Caco-2 (cell line): ENCODE measurements around the gene NKAPL. TPM values are rescaled to one million over a fixed set of nuclear protein-coding genes. Genes with fewer than 3 reads are reported as not detected.
A peak's percentile ranks its signal among the peaks of the same experiment; 100 is the strongest.

Source experiments
- BruUV-seq: library from RNA; stranded (reverse); fragments of 400-500 nt; replicated peaks from 2 replicates; lab custom pipeline; 2021; lab: Mats Ljungman, UMichigan
- CTCF ChIA-PET: fragments of 300-600 bp; sonication (Branson Sonifier 250); formaldehyde crosslinking; loops from one replicate; lab custom pipeline; 2022; ENCODE audit warnings: antibody characterized with exemption; lab: Charles Lee
- POLR2A ChIA-PET: fragments of 300-600 bp; sonication (Branson Sonifier 250); formaldehyde crosslinking; loops from one replicate; lab custom pipeline; 2022; ENCODE audit warnings: antibody characterized with exemption; lab: Charles Lee
- DNase-seq, 2 experiments: peaks; one replicate each; pipeline versions ENCODE4 v3.0.0 to v3.0.0-alpha.2; 2020 to 2022
- H3K27me3 ChIP-seq: replicated peaks from 2 replicates; pipeline ENCODE4 v1.6.0; 2011; ENCODE audit warnings: low read length; ENCODE audit not compliant: control insufficient read depth, insufficient read depth
- H3K36me3 ChIP-seq: 2 replicates; pipeline ENCODE4 v1.5.1; 2011; ENCODE audit warnings: low read length; ENCODE audit not compliant: control insufficient read depth, insufficient read depth
- H3K4me1 ChIP-seq: fragments of 250-450 bp; sonication (Bioruptor Pico); 2 replicates; pipeline ENCODE4 v1.5.1; 2020; ENCODE audit warnings: mild to moderate bottlenecking
- H3K4me3 ChIP-seq: 2 replicates; pipeline ENCODE4 v1.5.1; 2011; ENCODE audit warnings: low read depth, mild to moderate bottlenecking, control low read depth, low read length
- H3K9me3 ChIP-seq: fragments of 250-450 bp; sonication (Bioruptor Pico); 2 replicates; pipeline ENCODE4 v1.5.1; 2020; ENCODE audit warnings: mild to moderate bottlenecking, moderate library complexity
- H3K27ac Mint-ChIP-seq: one replicate; pipeline ENCODE4 v1.8.0; 2022; ENCODE audit warnings: mixed read lengths; ENCODE audit not compliant: unreplicated experiment
- H3K27me3 Mint-ChIP-seq: one replicate; pipeline ENCODE4 v1.8.0; 2022; ENCODE audit warnings: mixed read lengths; ENCODE audit not compliant: insufficient read depth, unreplicated experiment
- H3K36me3 Mint-ChIP-seq: one replicate; pipeline ENCODE4 v1.8.0; 2022; ENCODE audit warnings: mild to moderate bottlenecking, mixed read lengths; ENCODE audit not compliant: insufficient read depth, unreplicated experiment
- H3K4me1 Mint-ChIP-seq: one replicate; pipeline ENCODE4 v1.8.0; 2022; ENCODE audit warnings: low read depth, mixed read lengths; ENCODE audit not compliant: unreplicated experiment
- H3K4me3 Mint-ChIP-seq: one replicate; pipeline ENCODE4 v1.8.0; 2022; ENCODE audit warnings: mild to moderate bottlenecking, moderate library complexity, mixed read lengths; ENCODE audit not compliant: unreplicated experiment
- H3K9me3 Mint-ChIP-seq: one replicate; pipeline ENCODE4 v1.8.0; 2022; ENCODE audit warnings: mixed read lengths; ENCODE audit not compliant: unreplicated experiment
- CTCF ChIP-seq, 2 experiments: fragments of 200-600 bp in 1 of 2; IDR thresholded peaks; 1 replicate in 1 of 2; 2 replicates in 1 of 2; pipeline versions ENCODE4 v1.5.1 to v1.8.0; 2011 to 2022; ENCODE audit warnings: antibody characterized with exemption in 1 of 2, control low read depth in 1 of 2, inconsistent platforms in 1 of 2, low read depth in 1 of 2, low read length in 1 of 2, mild to moderate bottlenecking in 1 of 2, moderate library complexity in 1 of 2; ENCODE audit not compliant: insufficient read depth in 1 of 2, severe bottlenecking in 1 of 2, unreplicated experiment in 1 of 2
- intact Hi-C: fragments of 100-400 bp; cut with micrococcal nuclease; formaldehyde crosslinking; loops from one replicate; pipeline ENCODE4 v1.10.0; 2022; ENCODE audit not compliant: unreplicated experiment
- total RNA-seq: library from RNA; stranded (reverse); gene quantifications from 2 replicates; pipeline ENCODE4 v1.2.3, GENCODE V29; 2022

Gene NKAPL
- total RNA-seq, 1 experiment from 2014 or later = not detected

DNA sequence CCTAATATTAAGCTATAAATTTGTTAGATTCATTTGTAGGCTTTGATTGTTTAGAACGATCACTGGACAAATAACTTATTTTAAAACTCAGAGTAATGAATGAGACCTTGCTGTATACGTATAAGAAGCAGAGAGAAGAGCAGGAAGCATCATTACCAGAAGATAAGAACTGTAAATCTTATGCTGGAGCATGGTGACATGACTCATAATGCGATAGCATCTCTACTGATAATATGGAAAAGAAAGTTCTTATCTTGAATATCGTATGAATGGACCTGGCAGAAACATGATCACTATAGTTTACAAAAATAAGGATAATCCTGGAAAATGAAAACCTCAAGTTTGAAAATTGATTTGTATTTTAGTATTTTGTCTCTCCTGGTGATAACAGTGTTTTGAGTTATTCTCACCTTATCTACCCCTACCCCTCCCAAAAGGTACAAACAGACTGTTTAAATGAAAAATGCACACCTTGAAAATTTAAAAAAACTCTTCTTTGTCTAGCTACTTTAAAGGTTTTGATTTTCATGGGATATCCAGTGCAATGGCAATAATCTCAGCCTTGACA is 5.8 kb downstream of the NKAPL start:
- CTCF ChIA-PET = no interaction called here
- H3K4me1 Mint-ChIP-seq = no peaks in the 10 kb centered on the region
- no peaks in the 10 kb centered on the region for H3K9me3 Mint-ChIP-seq
- BruUV-seq = no TSS peak
- H3K4me1 ChIP-seq = peaks cover 15% of the 10 kb centered on the region
- no peaks in the 10 kb centered on the region for H3K36me3 Mint-ChIP-seq
- intact Hi-C loops = no loop called here
- H3K27me3 ChIP-seq = no peaks in the 10 kb centered on the region
- no peak overlapping the region for H3K4me3 Mint-ChIP-seq
- DNase-seq = no peak
- H3K36me3 ChIP-seq = no peaks in the 10 kb centered on the region
- H3K27ac Mint-ChIP-seq = no peak overlapping the region
- POLR2A ChIA-PET = no interaction called here
- H3K4me3 ChIP-seq = no peak overlapping the region
- TF ChIP-seq CTCF (IDR thresholded peaks at IDR 0.05; ENCODE audit: insufficient read depth in 1 of 2, low read depth in 1 of 2, low read length in 1 of 2, severe bottlenecking in 1 of 2, unreplicated experiment in 1 of 2) = no peak
- H3K27me3 Mint-ChIP-seq = peaks cover 5% of the 10 kb centered on the region
- no peaks in the 10 kb centered on the region for H3K9me3 ChIP-seq

DNA sequence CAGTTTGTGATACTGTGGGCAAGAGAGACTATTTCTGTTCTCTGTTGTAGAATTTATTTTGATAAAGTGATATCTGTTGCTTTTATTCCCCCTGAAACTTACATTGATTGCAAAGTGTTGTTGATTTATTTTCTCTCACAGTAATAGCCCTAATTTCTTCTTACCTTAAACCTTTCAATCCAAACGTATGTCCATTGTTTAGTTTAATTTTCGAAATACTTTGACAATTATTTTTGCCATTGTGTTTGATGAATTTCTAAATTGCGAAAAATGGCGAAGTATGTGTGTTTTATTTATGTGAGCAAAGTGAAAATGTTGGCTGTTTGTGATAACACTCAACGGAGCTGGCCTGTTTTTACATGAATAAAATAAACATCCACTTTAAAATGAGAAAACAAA is 7.5 kb downstream of the NKAPL start:
- BruUV-seq = no TSS peak
- Mint-ChIP-seq H3K4me1 (no peaks in the 10 kb centered on the region), H3K9me3 (no peaks in the 10 kb centered on the region), H3K4me3 (no peak overlapping the region), H3K27me3 (no peaks in the 10 kb centered on the region), H3K36me3 (no peaks in the 10 kb centered on the region), H3K27ac (no peak overlapping the region)
- intact Hi-C loops = no loop called here
- Histone ChIP-seq H3K36me3 (no peaks in the 10 kb centered on the region), H3K27me3 (no peaks in the 10 kb centered on the region), H3K4me1 (peaks cover 15% of the 10 kb centered on the region), H3K9me3 (no peaks in the 10 kb centered on the region), H3K4me3 (peak overlapping the region; percentile 57)
- POLR2A ChIA-PET = interaction anchor here (0.9 to 1.7 kb wide), 5 partner anchors 14 to 125 kb away, joined by 4 to 13 read pairs (median 5); partner anchors contain the start of genes PGBD1, ZKSCAN4, ZKSCAN8 and ZSCAN31
- DNase-seq = no peak
- TF ChIP-seq CTCF (IDR thresholded peaks at IDR 0.05; ENCODE audit: insufficient read depth in 1 of 2, low read depth in 1 of 2, low read length in 1 of 2, severe bottlenecking in 1 of 2, unreplicated experiment in 1 of 2) = no peak
- CTCF ChIA-PET = interaction anchor here (1.2 to 1.7 kb wide), 4 partner anchors 14 to 117 kb away, joined by 3 to 9 read pairs (median 6); partner anchors contain the start of gene ZKSCAN4

DNA sequence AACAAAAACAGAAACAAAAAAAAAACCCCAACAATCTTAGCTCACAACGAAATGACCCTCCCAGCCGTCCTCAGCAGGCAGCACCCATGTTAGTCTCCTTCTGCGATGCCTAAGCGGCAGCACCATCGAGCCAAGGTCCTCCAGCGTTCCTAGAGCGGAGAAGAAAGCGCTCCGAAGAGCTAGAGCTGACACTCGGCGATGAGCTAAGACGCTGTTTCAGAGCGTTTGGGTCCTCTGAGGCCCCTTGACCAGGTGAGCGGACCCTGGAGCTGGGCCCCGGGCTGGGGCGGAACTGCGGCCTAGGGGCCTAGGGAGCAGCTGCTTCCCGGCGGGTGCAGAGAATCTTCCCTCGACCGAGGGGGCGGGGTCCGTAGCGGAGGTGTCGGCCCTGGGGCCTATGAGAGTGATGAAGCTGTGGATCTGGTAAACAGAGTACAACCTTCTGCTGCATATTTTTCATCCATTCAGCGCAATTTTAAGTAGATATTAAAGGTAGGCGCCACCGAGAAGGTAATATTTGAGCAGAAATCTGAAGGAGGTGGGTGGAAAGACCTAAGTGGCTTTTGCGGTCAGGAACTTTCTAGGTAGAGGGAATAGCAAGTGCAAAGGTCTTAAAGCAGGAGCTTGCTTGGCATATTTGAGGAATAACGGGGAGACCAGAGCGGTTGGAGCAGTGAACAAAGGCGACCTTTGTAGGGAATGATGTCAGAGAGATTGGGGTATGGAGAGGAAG is 8.0 kb downstream of the NKAPL start, which contains the start of gene ZSCAN26:
Gene ZSCAN26, plus strand, starts transcription at position 182 of the 733 bp plus-strand sequence. CDS start 4,777 bp downstream, outside the sequence.
- H3K4me1 ChIP-seq = peaks cover 15% of the 10 kb centered on the region
- Mint-ChIP-seq H3K27me3 (no peaks in the 10 kb centered on the region), H3K4me1 (no peaks in the 10 kb centered on the region), H3K27ac (no peak within 1 kb of the TSS), H3K9me3 (no peaks in the 10 kb centered on the region), H3K36me3 (no peaks in the 10 kb centered on the region), H3K4me3 (no peak within 1 kb of the TSS)
- peak within 1 kb of the TSS; percentile 57 for H3K4me3 ChIP-seq
- H3K27me3 ChIP-seq = no peaks in the 10 kb centered on the region
- POLR2A ChIA-PET = interaction anchor here (0.8 to 1.7 kb wide), 6 partner anchors 14 to 402 kb away, joined by 3 to 13 read pairs (median 5); partner anchors contain the start of genes PGBD1, ZKSCAN4, ZKSCAN8 and ZSCAN31
- no peaks in the 10 kb centered on the region; the same call in 1 of the 2 replicates for H3K36me3 ChIP-seq
- peak; percentile 92 for DNase-seq
- no TSS peak for BruUV-seq
- no peak for TF ChIP-seq CTCF (IDR thresholded peaks at IDR 0.05; ENCODE audit: insufficient read depth in 1 of 2, low read depth in 1 of 2, low read length in 1 of 2, severe bottlenecking in 1 of 2, unreplicated experiment in 1 of 2)
- no peaks in the 10 kb centered on the region for H3K9me3 ChIP-seq
- CTCF ChIA-PET = interaction anchor here (0.8 to 1.7 kb wide), 5 partner anchors 15 to 163 kb away, joined by 3 to 9 read pairs (median 4); partner anchors contain the start of gene ZKSCAN4
- intact Hi-C loops = loop anchor here (1.0 kb wide), 4 partner anchors 14 to 89 kb away; partner anchors contain the start of genes PGBD1, ZKSCAN4 and ZSCAN9
